NT2/D1 (cell line): Measurements from ENCODE around the gene CCT3.

ENCODE experiments used
- SUZ12 ChIP-seq: IDR thresholded peaks from 2 replicates; pipeline ENCODE4 v1.6.1; 2011; ENCODE audit not compliant: insufficient read length, insufficient read depth; ENCODE audit errors: extremely low read depth
- YY1 ChIP-seq: IDR thresholded peaks from 2 replicates; pipeline ENCODE4 v1.6.1; 2011; ENCODE audit not compliant: insufficient read length, insufficient read depth
- ZNF274 ChIP-seq: IDR thresholded peaks from 2 replicates; pipeline ENCODE4 v1.6.1; 2011; ENCODE audit warnings: mild to moderate bottlenecking, low read depth, low read length

- TF ChIP-seq SUZ12: no peak
- TF ChIP-seq YY1: no peak
- TF ChIP-seq ZNF274: no peak
Measured at GRCh38 chr1:156298852-156299357, 39.2 kb downstream of the CCT3 start, which contains the start of gene VHLL.
